T-helper 1 cell treated with Interleukin-12 subunit alpha and Interleukin-12 subunit beta and Interleukin-4 antibody, amounts not matched to agents 30 ng/mL and 1 ng/mL, for 36 hours (primary cell): Measurements from ENCODE around the gene PCSK1N. TPM values are rescaled to one million over a fixed set of nuclear protein-coding genes. Genes with fewer than 3 reads are reported as not detected.
"Not testable (repeated sequence)": the region's sequence is repeated elsewhere in the genome, so short reads cannot be mapped to it uniquely, and the experiment has no call there.

Source experiments
- intact Hi-C: fragments of 100-400 bp; cut with micrococcal nuclease; formaldehyde crosslinking; loops from one replicate; pipeline ENCODE4 v1.15.1; 2024
- total RNA-seq: library from RNA; stranded (reverse); gene quantifications from 2 replicates; pipeline ENCODE4 v1.2.3, GENCODE V29; 2022

The PCSK1N gene
- total RNA-seq, 1 donor from 2014 or later, result 0.56 TPM

GRCh38 chrX:48824066-48824465, 11.3 kb downstream of the PCSK1N start:
- intact Hi-C loops, result no loop called here

DNA sequence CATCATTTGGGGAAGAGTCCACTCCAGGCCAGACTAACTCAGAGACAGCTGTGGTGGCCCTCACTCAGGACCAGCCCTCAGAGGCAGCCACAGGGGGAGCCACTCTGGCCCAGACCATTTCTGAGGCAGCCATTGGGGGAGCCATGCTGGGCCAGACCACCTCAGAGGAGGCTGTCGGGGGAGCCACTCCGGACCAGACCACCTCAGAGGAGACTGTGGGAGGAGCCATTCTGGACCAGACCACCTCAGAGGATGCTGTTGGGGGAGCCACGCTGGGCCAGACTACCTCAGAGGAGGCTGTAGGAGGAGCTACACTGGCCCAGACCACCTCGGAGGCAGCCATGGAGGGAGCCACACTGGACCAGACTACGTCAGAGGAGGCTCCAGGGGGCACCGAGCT, 12.4 kb downstream of the PCSK1N start:
- intact Hi-C loops, result no loop called here

- intact Hi-C loops, result not testable (repeated sequence)
These were observed 16.0 kb downstream of the PCSK1N start for GRCh38 chrX:48819394-48819793.

DNA sequence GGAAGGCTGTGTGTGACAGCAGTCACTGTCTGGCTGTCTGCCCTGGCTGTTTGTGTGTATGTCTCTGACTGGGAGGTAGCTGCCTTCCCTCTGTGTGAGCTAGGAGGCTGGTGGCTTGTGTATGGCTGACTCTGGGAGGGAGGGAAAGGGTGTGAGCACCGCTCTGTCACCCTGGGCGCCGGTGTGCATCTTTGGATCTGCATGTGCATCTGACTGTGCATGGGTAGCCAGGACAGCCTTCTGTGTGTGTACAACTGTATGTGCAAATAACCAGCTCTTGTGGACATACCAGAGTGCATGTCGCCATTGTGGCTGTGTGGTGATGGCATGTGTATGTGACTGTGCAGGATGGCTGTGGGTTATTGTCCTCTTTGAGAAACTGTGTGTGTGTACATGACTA, 16.5 kb downstream of the PCSK1N start:
- intact Hi-C loops, result no loop called here

- intact Hi-C loops, result no loop called here
These were observed 17.3 kb downstream of the PCSK1N start for GRCh38 chrX:48818098-48818497.

DNA sequence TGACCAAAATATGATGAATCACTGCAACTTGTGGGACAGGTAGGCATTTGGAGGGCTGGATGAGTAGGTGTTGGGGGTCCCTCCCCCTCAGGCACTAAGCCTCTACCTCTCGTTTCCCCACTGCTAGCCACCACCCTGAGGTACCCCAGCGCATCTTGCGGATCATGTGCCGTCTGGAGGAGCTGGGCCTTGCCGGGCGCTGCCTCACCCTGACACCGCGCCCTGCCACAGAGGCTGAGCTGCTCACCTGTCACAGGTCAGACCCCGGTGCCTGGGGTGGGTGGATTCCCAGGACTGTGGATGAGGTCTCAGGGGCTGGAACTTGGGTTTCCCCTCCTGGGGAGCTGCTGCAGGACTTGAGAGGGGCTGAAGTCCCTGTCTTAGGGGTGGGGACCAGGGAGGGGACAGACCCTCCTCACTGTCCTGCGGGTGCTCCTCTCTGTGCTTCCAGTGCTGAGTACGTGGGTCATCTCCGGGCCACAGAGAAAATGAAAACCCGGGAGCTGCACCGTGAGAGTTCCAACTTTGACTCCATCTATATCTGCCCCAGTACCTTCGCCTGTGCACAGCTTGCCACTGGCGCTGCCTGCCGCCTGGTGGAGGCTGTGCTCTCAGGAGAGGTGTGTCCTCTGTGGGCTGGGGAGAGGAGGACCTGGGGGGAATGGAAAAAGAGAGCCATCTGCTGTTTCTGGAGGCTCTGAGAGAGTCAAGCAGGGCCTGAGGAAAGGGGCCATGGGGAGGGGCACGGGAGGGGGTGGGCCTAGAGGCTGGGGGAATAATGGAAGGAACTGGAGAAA, 19.2 kb downstream of the PCSK1N start:
- intact Hi-C loops, result no loop called here

DNA sequence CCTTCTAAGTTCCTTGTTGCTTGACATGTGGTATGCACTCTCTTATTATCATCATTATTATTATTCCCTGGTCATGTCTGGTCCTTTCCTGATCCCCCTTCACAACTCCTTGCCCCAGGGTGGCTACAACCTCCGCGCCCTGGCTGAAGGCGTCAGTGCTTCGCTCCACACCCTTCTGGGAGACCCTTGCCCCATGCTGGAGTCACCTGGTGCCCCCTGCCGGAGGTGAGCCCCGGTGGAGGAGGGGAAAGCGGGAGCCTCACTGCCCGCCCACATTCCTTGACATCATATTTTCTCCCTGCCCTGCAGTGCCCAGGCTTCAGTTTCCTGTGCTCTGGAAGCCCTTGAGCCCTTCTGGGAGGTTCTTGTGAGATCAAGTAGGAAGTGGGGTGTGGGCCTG, 20.1 kb downstream of the PCSK1N start:
- intact Hi-C loops, result no loop called here

DNA sequence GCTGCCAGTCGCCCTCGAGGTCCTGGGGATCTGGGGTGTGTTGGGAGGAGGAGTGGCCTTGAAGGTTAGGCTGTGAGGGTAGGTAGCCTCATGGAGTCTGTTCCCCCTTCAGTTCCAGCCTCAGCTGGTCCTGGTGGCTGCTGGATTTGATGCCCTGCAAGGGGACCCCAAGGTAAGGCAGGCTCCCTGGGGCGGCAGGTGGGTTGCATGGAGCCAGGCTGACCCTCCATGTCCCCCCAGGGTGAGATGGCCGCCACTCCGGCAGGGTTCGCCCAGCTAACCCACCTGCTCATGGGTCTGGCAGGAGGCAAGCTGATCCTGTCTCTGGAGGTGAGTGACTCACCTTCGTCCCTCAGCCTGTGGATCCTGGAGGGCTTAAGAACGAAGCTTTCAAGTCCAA, 20.7 kb downstream of the PCSK1N start:
- intact Hi-C loops, result no loop called here

- intact Hi-C loops, result no loop called here
These were observed 21.8 kb downstream of the PCSK1N start for GRCh38 chrX:48813644-48814043.

GRCh38 chrX:48806081-48806480, 29.3 kb downstream of the PCSK1N start:
- intact Hi-C loops, result no loop called here

- intact Hi-C loops, result loop anchor here (1.0 to 5.0 kb wide), 13 partner anchors 66 to 1152 kb away; partner anchors contain the start of genes CLCN5, ELK1, PORCN and PPP1R3F
These were observed 32.6 kb downstream of the PCSK1N start for GRCh38 chrX:48802905-48803200.

DNA sequence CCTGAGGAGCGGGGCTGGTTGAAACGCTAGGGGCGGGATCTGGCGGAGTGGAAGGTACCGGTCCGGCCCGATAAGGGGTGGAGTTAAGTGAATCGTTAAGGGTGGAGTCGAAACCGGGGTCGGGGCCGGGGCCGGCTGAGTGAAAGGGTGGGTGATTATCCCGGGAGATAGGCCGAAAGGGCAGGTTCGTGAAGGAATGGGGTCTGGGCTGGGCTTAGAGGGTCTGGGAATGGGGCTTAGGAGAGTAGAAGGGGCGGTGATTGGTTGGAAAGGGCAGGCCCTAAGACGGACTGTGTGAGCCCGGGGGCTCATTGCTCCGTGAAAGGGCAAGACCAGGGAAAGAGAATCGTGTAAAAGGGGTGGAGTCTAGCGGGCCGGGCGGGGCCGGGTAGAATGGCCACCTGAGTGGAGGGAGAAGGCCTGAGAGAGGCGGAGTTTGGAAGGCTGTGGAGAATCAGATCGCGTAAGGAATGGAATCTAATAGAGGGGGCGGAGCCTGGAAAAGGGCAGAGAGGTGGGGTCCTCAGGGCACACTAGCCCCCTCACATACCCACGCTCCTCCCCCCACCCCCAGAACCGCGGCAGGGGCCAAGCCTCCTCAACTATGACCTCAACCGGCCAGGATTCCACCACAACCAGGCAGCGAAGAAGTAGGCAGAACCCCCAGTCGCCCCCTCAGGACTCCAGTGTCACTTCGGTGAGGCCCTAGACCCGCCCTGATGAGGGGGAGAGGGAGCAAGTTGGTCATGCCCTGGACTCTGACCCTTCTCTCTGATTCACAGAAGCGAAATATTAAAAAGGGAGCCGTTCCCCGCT, 33.1 kb downstream of the PCSK1N start:
- intact Hi-C loops, result loop anchor here (1.0 to 5.0 kb wide), 13 partner anchors 65 to 1151 kb away; partner anchors contain the start of genes CLCN5, ELK1, PORCN and PPP1R3F

- intact Hi-C loops, result loop anchor here (1.0 to 5.0 kb wide), 23 partner anchors 64 to 1319 kb away; partner anchors contain the start of genes CLCN5, ELK1, FTSJ1 and GPKOW
These were observed 33.9 kb downstream of the PCSK1N start, which contains the start of gene HDAC6 for GRCh38 chrX:48801280-48802088. Gene HDAC6, plus strand, starts transcription at chrX:48802067. Its CDS starts 626 bp downstream, at chrX:48802693.

DNA sequence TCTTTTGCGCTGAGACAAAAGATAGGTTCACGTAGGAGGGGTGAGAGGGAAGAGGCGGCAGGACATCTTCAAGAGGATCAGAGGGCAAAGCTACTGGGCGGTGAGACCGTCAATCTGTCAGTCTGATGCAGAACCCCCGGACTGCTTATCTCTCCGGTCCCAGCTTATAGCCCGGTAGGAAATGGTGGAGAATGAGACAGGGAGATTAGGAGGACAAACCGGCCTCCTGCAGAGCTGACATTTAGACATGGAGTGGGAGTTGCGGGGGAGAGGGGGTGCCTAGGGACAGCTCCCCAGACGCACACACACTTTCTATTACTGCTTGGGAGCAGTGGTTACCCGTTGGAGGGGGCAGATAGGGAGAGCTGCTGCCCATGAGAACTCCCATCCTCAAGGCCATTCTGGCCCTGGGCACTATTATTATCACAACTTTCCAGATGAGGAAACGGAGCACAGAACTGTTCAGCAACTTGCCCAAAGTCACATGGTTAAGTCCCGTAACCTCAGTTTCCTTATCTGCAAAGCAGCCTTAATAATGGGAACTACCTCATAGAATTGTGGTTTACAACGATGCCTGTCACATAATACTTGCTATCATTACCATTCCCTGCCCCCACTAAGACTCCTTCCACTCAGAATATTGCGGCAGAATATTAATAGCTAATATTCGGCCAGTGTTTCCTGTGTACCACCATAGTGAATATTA, 34.7 kb downstream of the PCSK1N start:
- intact Hi-C loops, result loop anchor here (1.0 to 5.0 kb wide), 13 partner anchors 124 to 1318 kb away; partner anchors contain the start of genes CLCN5, FTSJ1, GPKOW and GRIPAP1

DNA sequence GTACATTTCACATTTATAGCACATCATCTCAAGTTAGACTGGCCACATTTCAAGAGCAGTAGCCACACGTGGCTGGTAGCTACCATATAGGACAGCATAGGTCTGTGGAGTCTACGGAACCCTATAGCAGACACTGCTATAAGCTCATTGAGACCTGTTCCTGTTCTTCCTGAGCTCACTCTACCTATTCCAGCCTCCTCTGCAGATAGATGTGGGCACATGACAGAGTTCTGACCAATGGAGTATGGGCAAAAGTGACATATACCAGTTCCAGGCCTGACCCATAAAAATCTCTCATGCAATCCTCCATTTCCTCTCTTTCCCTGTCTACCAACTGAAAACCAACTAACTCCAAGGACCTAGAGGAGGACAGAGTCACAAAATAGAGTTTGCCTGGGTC, 37.1 kb downstream of the PCSK1N start:
- intact Hi-C loops, result no loop called here

DNA sequence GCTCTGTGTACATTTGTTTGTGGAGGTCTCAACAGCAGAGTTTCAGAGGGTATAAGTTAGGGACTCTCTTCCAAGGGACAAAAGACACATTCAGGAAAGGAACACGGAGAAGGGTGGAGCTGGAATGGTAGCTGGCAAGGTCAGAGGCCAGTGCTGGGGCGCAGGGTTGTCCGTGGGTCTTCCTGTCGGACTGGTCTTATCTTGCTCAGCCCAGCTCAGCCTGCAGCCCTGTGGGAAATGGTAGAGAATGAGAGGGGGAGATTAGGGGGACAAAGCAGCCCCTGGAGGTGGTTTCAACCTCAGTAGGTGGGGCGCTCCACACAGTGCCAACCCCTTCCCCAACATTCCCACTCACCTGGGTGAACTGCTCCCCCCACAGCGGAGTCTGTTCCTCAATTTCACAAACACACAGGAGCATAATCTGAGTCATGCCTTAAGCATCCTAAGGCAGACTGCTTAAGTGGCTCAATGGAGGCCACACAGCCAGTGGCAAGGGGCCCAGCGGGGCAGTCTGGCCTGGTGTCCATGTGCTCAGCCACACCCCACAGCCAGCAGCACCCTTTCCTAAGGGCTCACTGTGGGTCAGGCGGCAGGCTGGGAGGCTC, 40.4 kb downstream of the PCSK1N start:
- intact Hi-C loops, result no loop called here

GRCh38 chrX:48794340-48794910, 41.0 kb downstream of the PCSK1N start:
- intact Hi-C loops, result no loop called here

DNA sequence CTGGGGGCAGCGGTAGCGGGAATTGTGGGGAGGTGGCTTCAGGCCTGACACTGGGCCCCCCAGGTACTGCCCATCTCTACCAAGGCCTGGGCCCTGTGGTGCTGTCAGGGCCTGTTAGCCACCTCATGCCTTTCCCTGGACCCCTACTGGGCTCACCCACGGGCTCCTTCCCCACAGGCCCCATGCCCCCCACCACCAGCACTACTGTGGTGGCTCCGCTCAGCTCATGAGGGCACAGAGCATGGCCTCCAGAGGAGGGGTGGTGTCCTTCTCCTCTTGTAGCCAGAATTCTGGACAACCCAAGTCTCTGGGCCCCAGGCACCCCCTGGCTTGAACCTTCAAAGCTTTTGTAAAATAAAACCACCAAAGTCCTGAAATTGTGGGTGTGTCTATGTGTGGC, 41.5 kb downstream of the PCSK1N start:
- intact Hi-C loops, result no loop called here

DNA sequence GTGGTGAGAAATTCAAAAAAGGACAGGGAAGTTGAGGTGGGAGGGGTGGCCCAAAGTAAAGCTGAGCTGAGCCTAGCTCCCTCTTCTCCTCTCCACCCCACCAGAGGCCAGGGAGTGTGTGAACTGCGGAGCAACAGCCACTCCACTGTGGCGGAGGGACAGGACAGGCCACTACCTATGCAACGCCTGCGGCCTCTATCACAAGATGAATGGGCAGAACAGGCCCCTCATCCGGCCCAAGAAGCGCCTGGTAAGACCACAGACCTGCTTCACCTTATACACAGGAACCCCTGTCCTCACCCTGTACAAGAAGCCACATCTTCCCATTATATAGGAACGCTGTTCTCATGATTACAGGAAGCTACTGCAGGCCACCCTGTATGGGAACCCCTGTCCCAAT, 43.2 kb downstream of the PCSK1N start:
- intact Hi-C loops, result no loop called here
